HL-60/S4 treated with phorbol 12-myristate 13-acetate at 8.2 ng/mL for 4 days and 3 days (cell line): ENCODE results near the gene ULBP1.
"Not testable (repeated sequence)": the region's sequence is repeated elsewhere in the genome, so short reads cannot be mapped to it uniquely, and the experiment has no call there.

Experiments used
- in situ Hi-C: fragments of 300-500 bp; cut with MboI; formaldehyde crosslinking; loops from 2 replicates; pipeline ENCODE4 v1.15.0; 2022; ENCODE audit warnings: low sequenced_read_pairs

ULBP1 gene

DNA sequence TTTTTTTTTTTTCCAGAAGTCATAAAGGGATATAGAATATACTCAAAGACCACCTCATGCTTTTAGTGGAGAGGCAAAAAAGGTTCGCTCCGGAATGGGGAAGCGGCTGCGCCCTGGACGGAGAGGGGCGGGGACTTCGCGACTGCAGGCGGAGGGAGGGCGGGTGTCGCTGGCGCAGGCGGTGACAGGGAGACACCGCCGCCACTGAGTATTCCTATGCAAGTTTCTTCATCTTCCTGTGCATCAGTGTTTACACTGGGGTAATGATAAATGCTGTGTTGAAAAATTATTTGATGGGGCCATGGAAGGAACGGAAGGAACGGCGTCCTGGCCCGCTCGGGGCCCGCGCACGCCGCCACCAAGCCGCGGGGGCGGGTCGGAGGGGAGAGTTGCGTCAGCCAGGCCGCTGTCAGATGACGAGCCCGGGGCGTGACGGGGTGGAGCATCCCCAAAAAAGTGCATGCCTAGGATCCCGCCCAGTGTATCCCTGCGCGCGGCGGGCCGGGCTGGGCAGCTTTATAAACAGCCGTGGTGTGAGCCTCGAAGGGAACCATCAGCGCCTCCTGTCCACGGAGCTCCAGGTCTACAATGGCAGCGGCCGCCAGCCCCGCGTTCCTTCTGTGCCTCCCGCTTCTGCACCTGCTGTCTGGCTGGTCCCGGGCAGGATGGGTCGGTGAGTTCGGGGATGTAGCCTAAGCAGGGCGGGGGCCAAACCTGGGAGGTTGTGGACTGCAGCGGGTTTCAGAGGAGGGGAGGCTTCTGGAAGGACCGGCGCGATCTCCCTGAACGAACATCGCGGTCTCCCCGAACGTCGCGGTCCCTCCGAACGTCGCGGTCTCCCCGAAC is at the start of gene ULBP1:
Gene ULBP1 (plus strand): TSS at position 482 of the 846 bp plus-strand sequence. CDS start 107 bp downstream, at position 589.
- in situ Hi-C loops, result no loop called here

GRCh38 chr6:149915970-149916865 is 47.5 kb upstream of the ULBP1 start:
- in situ Hi-C loops, result no loop called here

- in situ Hi-C loops, result no loop called here
Observed at GRCh38 chr6:149917679-149918078, 46.1 kb upstream of the ULBP1 start.

DNA sequence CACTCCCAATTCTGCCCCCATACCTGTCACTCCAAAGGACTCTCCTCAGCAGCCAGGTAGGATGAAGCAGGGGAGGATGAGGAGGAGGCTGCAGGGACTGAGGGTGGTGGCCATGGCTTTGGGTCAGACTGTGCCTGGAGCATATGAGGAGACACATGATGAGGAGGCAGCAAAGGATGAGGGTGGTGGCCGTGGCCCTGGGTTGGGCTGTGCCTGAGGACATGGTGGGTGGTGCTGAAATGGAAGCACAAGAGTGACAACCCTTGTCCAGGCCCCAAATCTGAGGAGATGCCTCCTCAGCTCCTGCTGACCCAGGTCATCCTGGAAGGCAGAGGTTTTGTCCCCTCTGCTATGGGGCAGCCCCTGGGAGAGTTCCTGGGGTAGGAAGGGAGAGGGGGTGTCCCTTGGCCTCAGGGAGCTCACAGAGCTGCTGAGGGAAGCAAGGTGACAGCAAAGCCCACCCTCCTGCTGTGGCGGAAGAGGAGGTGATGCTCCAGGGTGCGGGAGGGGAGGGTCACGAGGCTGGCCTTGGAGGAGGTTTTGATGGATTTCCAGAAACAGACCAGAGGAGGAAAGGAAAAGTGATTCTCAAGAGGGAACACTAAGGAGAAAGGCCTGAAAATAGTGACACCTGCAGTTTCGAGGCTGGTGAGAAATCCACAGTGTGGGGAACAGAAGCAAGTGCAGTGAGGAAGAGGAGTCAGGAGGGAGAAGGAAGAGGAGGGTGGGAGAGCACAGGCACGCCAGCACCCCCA is 45.4 kb upstream of the ULBP1 start:
- in situ Hi-C loops, result no loop called here

DNA sequence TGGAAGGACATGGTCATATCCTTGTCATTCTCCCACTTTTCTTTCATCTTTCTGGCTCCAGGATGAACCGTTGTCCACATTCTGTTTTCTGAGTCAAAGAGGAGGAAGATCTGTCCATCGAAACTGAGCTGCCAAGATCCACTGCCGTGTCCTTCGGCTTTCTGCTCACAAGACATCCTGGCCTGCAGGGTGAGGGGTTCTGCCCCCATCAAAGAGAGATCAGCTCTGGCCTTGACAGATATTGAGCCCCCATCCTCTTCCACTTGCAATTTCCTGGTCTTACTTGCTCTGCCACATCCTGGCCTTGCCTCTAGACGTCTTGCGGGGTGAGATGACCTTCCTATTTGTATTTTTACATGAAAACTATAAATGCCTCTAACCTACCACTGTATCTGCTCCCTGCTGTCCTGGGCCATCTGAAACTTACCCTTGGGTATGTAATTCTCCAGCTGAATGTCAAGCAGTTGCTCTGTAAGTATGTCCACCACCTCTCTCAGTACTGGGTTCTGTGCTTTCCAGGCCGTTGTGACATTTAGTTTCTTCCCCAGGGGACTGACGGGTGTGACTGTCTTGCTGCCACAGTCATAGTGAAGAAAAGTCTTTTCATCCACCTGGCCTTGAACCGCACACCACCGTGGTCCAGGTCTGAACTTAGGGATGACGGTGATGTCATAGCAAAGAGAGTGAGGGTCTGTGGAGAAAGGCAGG is 44.5 kb upstream of the ULBP1 start:
- in situ Hi-C loops, result not testable (repeated sequence)

DNA sequence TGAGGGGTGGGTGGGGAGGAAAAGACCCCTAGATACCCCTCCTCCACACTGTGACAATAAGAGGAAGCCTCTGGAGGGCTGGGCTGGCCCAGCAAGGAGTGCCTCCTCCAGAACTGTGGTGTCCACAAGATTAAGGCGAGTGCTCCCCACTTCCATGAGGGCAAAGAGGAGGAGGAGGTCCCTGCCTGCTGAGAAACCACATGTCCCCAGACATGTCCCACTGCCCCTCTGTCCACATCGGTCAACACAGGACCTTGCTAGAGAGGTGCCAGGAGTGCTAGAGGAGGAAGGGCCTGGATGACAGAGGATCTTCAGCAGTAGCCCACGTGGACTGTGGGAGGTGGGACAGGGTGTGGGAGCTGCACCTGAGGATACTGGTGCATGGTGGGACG is 43.9 kb upstream of the ULBP1 start:
- in situ Hi-C loops, result no loop called here

DNA sequence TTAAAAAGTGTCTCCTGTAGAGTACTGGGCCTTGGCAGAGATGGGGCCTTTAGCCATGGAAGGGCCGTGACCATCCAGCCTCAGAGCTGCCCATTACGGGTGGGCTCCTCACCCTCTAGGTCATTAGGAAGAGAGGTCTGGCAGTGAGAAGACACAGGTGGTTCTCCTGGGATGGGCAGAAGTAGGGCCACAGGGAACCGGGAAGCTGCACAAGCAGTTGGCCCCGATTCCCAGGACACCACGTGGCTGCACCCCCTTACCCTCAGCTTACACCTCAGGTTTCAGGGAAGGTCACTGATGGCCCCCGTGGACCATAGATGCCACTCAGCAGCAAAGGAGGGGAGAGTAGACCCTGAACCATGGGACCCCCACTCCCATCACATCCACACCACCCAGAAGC is 42.4 kb upstream of the ULBP1 start:
- in situ Hi-C loops, result no loop called here

DNA sequence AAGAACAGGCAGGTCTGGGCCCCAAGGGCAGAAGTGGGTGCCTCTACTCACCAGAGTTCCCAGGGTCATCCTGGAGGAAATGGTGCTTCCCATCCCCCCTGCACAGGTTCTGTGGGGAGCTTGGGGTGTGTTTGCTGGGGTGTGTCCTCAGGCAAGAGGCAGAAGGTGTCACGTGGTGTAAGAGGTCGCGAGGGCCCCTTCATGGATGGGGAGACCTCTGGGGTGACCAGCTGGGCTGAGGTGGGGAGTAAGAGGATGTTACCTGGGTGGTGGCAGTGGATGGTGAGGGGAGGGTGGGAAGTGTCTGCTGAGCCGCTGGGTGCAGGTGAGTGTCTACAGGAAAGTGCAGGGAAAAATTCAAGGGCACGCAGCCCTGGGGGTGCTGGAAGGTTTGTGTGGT is 41.7 kb upstream of the ULBP1 start:
- in situ Hi-C loops, result not testable (repeated sequence)

DNA sequence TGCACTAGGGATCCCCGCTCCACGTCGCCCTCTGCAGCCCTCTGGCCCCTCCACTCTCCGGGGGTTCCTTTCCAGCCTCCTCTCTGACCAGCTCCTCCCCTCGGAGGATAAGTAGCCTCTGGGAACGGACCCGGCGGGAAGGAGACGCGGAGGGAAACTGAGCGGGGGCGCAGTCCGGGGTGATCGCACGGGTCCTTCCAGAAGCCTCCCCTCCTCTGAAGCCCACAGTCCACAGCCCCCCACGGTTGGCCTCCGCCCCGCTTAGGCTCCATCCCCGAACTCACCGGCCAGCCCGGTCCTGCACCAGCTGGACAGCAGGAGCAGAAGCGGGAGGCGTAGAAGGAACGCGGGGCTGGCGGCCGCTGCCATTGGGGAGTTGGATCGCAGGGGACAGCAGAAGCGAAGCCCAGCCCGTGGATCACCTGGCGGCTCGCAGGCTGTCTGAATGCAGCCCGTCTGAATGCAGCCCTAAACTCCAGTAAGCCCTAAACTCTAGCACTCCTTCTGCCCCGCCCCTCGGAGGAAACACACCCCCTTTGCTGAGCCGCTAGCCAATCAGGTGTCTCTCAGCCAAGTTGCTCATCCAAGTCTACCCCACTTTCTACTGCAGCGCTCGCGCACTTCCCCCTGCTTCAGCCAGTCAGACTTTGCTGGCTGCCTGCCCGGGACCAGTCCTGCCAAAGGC is 41.0 kb upstream of the ULBP1 start, which contains the start of gene RAET1G:
Gene RAET1G (minus strand): TSS at position 480 of the 685 bp plus-strand sequence. CDS start 111 bp downstream, at position 369.
- in situ Hi-C loops, result no loop called here

DNA sequence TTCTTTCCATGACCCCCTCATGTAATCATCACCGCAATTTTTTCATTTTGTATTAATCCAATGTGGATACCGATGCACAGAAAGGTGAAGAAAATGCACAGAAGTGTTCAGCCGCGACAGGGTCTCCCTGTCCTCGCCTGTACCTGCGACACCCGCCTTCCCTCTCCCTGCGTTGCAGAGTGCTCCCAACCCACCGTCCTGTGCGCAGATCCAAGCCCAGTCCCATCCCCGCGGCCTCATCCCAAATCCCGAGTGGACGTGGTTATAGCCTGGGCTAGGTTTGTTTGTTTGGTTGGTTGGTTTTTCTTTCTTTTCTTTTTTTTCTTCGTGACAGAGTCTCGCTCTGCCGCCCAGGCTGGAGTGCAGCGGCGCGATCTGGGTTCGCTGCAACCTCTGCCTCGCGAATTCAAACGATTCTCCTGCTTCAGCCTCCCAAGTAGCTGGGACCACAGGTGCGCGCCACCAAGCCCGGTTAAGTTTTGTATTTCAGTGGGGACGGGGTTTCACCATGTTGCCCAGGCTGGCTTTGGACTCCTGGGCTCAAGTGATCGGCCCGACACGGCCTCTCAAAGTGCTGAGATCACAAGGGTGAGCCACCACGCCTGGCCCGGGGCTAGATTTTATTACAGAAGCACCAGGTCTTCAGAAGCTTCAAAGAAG is 40.3 kb upstream of the ULBP1 start:
- in situ Hi-C loops, result no loop called here

GRCh38 chr6:149924206-149924932 is 39.4 kb upstream of the ULBP1 start:
- in situ Hi-C loops, result no loop called here

- in situ Hi-C loops, result no loop called here
Observed at GRCh38 chr6:149924933-149925252, 38.9 kb upstream of the ULBP1 start.

GRCh38 chr6:149925253-149925973 is 38.3 kb upstream of the ULBP1 start:
- in situ Hi-C loops, result no loop called here

- in situ Hi-C loops, result no loop called here
Observed at GRCh38 chr6:149925974-149926777, 37.6 kb upstream of the ULBP1 start.

- in situ Hi-C loops, result not testable (repeated sequence)
Observed at GRCh38 chr6:149927025-149927424, 36.7 kb upstream of the ULBP1 start.

DNA sequence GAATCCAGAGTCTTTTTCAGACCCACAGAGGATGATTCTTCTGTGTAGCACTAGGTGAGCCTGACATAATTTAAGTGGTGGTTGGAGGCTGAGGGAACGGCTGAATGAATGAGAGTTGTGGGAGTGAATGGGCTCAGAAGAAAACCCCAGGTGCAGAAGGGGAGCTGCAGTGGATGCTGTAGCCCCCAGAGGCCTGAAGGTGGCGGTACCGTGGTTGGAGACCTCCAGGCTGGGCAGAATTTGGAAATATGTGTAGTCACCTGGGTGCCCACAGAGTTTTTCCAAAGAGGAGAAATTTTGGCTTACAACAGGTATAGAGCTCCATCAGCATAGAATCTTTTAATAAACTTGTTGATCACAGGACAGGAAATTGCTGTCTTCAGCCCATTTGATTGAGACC is 34.3 kb upstream of the ULBP1 start:
- in situ Hi-C loops, result no loop called here

GRCh38 chr6:149931501-149931900 is 32.2 kb upstream of the ULBP1 start:
- in situ Hi-C loops, result loop anchor here (10.0 kb wide), 1 partner anchor 83 kb away; no protein-coding TSS in a partner anchor
